Measurements from ENCODE around the gene REEP3. TPM values are rescaled to one million over a fixed set of nuclear protein-coding genes. Genes with fewer than 3 reads are reported as not detected.

The REEP3 gene
- total RNA-seq, 4 donors from 2014 or later: 11.6 to 67.1 (median 44.0) TPM

- Histone ChIP-seq H3K27ac (no peak overlapping the region), H3K27me3 (no peaks in the 10 kb centered on the region)
These were observed 19.2 kb upstream of the REEP3 start for GRCh38 chr10:63501954-63502353.

GRCh38 chr10:63502832-63503231, 18.4 kb upstream of the REEP3 start:
- Histone ChIP-seq H3K9me3 (no peaks in the 10 kb centered on the region), H3K4me3 (no peak overlapping the region), H3K27ac (no peak overlapping the region), H3K4me1 (peaks cover 0 to 8% (median 0%) of the 10 kb centered on the region in 4 donors), H3K36me3 (no peaks in the 10 kb centered on the region), H3K27me3 (no peaks in the 10 kb centered on the region)
- TF ChIP-seq POLR2A (IDR thresholded peaks at IDR 0.05): no peak
- TF ChIP-seq CTCF (IDR thresholded peaks at IDR 0.05): no peak
- no peak for DNase-seq

More at GRCh38 chr10:63501954-63502353, 19.2 kb upstream of the REEP3 start:
- DNase-seq: no peak
- Histone ChIP-seq H3K4me1 (peaks cover 0 to 8% (median 0%) of the 10 kb centered on the region in 4 donors), H3K9me3 (no peaks in the 10 kb centered on the region), H3K4me3 (no peak overlapping the region), H3K36me3 (no peaks in the 10 kb centered on the region)
- no peak for TF ChIP-seq CTCF (IDR thresholded peaks at IDR 0.05)

- TF ChIP-seq CTCF (IDR thresholded peaks at IDR 0.05) (no peak), POLR2A (IDR thresholded peaks at IDR 0.05) (no peak)
- peaks cover 0 to 8% (median 0%) of the 10 kb centered on the region in 4 donors for H3K4me1 ChIP-seq
- no peaks in the 10 kb centered on the region for H3K9me3 ChIP-seq
- H3K4me3 ChIP-seq: no peak overlapping the region
- H3K27me3 ChIP-seq: no peaks in the 10 kb centered on the region
- no peak for DNase-seq
- H3K36me3 ChIP-seq: no peaks in the 10 kb centered on the region
- no peak overlapping the region for H3K27ac ChIP-seq
These were observed 17.8 kb upstream of the REEP3 start for GRCh38 chr10:63503395-63503794.

- Histone ChIP-seq H3K4me1 (peaks cover 0 to 8% (median 0%) of the 10 kb centered on the region in 4 donors), H3K36me3 (no peaks in the 10 kb centered on the region), H3K27ac (no peak overlapping the region), H3K9me3 (no peaks in the 10 kb centered on the region), H3K27me3 (no peaks in the 10 kb centered on the region), H3K4me3 (no peak overlapping the region)
- DNase-seq: no peak
- no peak for TF ChIP-seq CTCF (IDR thresholded peaks at IDR 0.05)
These were observed 16.9 kb upstream of the REEP3 start for GRCh38 chr10:63504145-63504881.

GRCh38 chr10:63505562-63505961, 15.6 kb upstream of the REEP3 start:
- TF ChIP-seq CTCF (IDR thresholded peaks at IDR 0.05): no peak
- no peak for TF ChIP-seq POLR2A (IDR thresholded peaks at IDR 0.05)
- no peak for DNase-seq

More at GRCh38 chr10:63505562-63505961, 15.6 kb upstream of the REEP3 start:
- no peaks in the 10 kb centered on the region for H3K9me3 ChIP-seq
- peaks cover 0 to 8% (median 0%) of the 10 kb centered on the region in 4 donors for H3K4me1 ChIP-seq
- no peaks in the 10 kb centered on the region for H3K36me3 ChIP-seq
- H3K27me3 ChIP-seq: no peaks in the 10 kb centered on the region
- no peak overlapping the region for H3K27ac ChIP-seq
- no peak overlapping the region for H3K4me3 ChIP-seq

Data from Peyer's patch (tissue), 4 donors.